GM19238 (cell line): ENCODE results near the gene NEK10.
"Not testable (repeated sequence)": the region's sequence is repeated elsewhere in the genome, so short reads cannot be mapped to it uniquely, and the experiment has no call there.

ENCODE experiments used
- DNase-seq: peaks from one replicate; pipeline ENCODE4 v3.0.0; 2011; ENCODE audit warnings: low spot score; ENCODE audit not compliant: insufficient read length

Gene NEK10

DNA sequence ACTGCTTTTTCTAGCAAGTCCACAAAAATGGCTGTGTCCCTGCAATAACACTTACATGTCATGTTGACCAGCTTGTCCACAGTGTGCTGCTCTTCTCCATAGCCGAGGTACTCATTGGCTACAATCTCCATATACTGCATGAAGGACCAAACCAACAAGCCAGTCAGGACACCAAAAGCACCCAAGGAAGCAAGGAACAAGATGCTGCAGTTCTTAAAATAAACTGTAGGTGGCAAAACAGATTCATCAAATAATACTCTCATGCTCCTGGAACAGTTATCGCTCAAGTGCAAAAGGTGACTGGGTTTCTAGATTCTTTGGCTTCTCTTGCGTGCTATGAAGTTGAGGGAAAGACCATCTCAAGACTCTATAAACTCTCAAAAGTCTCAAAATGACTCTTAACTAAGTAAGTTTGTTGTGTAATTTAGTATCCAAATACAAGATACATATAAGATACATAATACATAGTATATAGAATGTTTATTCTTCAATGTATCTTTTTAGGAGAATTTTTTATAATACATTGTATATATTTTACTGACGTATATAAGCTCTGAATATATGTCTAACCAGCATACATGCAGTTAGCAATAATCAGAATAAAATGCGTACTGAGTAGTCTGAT is 57.0 kb downstream of the NEK10 start:
- peak; percentile 18 for DNase-seq

DNA sequence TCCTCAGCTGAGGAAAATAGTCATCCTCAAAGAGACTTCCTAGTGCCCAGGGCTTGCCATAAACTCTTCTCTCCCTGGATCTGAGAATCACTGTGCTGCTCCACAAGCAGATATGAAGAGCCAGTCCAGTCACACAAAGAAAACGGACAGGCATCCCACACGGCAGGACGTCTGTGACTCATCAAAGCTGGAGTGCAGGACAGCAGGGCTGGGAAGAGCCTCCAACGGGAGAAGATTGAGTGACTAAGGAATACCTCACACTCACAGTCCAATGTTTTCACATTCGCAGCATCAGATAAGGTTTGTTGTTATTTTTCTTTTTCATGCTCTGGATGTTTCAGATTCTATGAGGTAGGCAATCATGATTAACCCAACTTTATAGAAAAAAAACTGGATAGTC is 57.8 kb downstream of the NEK10 start:
- no peak for DNase-seq

DNA sequence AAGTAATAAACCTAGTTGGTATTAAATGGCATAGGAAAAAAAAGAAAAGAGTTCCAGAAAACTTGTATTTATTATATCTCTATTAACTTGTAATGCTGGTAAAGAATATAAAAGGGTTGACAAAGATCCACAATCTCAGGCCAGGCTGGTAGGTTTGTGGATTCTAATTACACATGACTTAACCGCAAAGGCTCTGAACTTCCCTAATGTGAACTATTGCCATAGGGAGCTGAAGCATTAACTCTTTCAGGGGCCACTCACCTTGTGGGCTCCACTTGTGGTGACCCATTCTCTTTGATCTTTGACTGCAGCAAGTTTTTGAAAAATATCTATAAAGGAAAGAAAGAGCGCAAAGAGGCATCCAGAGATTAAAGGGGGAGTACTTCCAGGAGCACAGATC is 58.5 kb downstream of the NEK10 start:
- no peak for DNase-seq

DNA sequence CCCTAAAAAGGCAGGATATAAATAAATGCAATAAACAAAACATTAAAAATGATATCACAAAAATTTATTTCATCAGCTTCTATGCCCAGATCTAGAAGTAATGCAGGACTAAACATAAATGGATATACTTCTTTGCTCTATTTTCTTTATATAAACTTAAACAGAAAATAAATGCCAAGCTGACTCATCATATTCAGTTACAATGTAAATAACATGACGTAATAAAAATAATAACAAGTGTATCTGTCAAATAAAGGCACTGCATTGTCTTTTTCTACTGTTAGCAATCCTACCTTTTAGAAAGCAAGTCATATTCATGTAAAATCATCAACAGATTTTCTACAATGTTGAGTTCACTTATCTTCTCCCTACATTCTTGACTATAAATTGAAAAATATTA is 61.6 kb downstream of the NEK10 start:
- DNase-seq: no peak

DNA sequence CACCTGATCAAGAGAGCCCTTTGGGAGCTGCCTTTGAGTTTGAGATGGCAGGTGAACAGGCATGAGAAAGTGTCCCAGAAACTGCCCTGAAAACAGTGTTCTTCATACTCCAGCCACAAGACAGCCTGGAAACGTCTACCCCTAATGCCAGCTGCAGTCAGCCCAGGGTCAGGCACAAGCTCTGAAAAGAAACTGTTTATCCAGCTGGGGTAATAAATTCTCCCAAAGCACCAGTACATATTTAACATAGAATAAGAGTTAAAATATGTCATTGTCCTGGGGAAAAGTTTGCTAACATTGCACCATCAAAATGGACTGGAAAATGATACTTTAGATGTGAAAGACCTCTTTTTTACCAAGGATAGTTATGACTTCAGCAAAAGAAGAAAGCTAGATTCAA is 66.3 kb downstream of the NEK10 start:
- no peak for DNase-seq

GRCh38 chr3:27298981-27299380 is 70.2 kb downstream of the NEK10 start:
- DNase-seq: not testable (repeated sequence)

DNA sequence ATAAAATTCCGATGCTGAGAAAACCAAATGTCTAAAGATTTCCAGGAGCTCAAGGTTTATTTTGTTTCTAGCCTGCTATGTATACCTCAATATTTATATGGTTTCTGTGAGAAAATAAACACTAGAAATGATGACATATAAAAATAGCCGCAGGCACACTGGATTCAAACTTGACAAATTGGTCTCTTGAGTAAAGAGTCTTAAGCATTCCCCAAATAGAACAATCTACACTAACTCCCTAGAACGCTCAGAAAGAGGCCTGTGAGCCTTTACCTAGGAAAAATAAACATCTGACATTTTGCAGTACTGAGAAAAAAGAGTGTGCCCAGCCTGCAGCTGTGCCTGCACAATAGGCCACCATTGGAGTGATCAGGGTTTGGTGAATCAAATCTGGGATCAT is 75.2 kb downstream of the NEK10 start:
- no peak for DNase-seq

DNA sequence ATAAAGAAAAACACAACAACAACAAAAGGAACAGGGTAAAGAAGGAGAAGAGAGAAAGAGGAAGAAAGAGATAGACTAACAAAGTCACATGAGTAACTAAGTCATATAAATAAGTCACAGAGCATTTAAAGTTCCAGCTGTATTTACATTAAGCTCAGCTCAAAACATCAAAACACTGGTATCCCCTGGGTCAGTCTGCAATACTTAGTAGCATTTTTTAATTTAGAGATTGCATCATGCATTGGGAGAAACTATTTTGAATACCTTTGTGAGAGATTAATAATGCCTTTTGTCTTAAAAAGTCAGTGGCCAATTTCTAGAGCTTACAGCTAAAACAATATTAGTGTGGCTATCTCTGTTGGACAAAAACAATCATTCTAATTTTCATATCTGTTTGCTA is 78.4 kb downstream of the NEK10 start:
- DNase-seq: no peak

GRCh38 chr3:27289769-27290413 is 79.3 kb downstream of the NEK10 start:
- DNase-seq: no peak

GRCh38 chr3:27287052-27287451 is 82.1 kb downstream of the NEK10 start:
- no peak for DNase-seq

DNA sequence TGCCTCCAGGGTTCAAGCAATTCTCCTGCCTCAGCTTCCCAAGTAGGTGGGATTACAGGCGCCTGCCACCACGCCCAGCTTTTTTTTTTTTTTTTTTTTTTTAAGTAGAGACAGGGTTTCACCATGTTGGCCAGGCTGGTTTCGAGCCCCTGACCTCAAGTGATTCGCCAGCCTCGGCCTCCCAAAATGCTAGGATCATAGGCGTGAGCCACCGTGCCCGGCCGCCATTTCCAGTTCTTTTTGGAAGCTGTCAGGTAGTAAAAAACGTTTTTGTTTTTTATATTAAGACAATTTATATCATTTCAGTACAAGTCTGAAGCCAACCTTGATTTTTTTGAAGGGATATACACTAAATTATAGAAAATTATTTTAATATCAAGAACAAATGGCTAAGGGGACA is 82.7 kb downstream of the NEK10 start:
- DNase-seq: not testable (repeated sequence)

DNA sequence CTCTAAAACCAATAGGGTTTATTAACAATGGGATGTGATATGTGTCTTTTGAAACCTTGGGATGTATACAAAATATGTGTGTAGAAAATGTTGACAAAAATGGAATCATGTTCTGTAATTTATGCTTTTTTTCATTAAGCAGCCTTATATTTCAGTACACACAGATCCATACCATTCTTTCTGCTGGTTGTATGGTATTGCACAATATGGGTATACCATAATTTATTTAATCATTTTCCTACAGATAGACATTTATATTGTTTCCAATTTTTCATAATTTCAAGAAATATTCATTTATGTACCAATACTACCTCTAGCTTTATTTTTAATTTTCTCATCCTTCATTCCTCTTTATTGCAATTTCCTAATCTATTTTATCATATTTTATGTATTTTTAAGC is 83.5 kb downstream of the NEK10 start:
- DNase-seq: no peak

GRCh38 chr3:27281671-27282150 is 87.5 kb downstream of the NEK10 start:
- no peak for DNase-seq

- no peak for DNase-seq
Measured at GRCh38 chr3:27279123-27279522, 90.1 kb downstream of the NEK10 start.

DNA sequence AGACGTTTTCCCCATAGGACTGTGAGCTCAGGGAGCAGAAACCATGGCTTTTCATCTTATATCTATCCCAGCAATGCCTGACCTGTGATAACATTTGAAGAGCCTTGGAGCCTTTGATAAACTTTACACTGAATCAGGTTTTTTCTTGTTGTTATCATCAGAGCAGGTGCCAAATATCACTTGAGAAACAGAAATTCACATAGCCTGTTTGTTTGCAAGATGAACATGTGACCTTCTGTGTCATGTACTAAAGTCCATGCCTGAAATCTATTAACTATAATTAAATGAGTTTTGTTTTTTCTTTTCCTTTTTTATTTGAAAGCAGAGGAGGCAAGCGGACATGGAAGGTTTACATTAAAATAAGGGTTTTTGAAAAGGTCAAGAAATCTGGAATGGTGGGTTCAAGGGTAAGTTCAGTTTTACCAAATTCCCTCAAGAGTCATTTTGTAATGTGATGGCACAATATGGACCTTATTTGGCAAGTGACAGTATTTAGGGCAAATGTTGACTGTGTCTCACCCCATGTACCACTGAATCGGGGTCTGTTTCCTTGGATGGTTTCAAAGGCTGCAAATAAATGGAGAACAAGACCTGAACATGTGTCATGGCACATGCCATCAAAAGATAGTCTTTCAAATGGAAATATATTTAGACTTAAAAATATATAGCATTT is 90.7 kb downstream of the NEK10 start:
- no peak for DNase-seq

- no peak for DNase-seq
Measured at GRCh38 chr3:27275441-27275990, 93.7 kb downstream of the NEK10 start.

DNA sequence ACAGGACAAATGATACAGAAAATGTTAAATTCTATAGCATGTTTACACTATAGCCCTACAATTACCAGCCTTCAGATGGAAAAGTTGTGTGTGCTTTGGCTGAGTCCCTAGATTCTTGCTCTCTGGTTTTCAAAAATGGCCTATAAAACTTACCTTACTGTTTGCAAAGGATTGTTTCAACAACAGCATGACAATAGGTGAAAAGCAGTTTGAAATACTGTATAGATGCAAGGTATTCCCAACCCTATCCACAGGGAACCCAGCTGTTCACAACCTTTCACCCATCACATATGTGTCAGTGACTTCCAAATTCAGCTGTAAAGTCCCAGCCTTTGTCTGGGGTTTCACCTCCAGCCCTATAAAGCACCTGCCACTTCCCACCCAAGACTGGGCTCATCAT is 97.3 kb downstream of the NEK10 start:
- DNase-seq: no peak

DNA sequence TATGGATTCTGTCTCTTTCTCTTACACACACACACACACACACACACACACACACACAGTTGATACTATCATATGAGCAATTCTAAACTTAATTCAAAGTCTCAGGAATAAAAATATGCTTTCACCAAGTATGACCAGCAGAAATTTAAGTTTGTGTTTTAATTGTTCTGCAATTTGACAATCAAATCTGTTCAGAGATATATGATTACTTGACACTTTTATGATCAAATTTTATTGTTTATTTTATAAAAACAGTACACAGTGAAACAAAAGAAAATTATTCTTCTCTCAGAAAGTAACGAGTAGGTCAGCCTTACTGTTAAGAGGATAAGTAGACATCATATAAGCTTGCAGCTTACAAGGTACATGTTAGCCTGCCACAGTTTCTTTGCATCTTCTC is 114.3 kb downstream of the NEK10 start:
- no peak for DNase-seq

DNA sequence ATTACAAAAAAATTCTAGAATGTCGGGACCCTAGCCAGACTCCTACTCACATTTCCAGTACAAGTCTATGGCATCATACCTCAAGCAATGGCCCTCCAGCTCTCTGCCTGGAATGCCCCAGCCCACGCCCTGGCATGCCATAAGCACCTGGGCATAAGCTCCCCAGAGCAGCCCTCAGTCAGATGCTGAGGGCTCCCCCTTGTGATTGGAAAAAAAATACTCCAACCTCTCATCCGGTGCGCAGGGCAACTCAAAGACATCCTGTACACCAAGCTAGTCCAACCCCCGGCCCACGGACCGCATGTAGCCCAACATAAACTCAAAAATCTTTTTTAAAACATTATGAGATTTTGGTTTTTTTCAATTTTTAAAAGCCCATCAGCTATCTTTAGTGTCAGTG is 115.4 kb downstream of the NEK10 start:
- DNase-seq: peak; percentile 10

DNA sequence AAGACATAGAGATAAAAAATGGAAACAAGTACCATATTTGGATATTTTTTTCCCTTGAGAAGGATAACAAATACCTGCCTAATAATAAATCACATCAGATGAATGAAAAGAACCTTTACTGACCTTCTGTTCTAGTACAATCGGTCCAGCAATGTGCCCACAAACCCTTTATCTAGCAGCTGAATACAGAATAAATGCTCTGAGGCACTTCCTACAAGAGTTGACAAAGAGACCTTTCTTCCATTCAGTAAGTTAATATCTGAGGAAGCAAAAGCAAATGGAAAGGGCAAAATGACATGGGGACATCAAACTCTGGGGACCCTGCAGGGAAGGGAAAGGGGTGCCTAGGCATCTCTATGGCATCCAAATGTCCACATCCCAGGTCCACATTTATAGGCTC is 115.8 kb downstream of the NEK10 start:
- DNase-seq: no peak

- no peak for DNase-seq
Measured at GRCh38 chr3:27252646-27253045, 116.5 kb downstream of the NEK10 start.

DNA sequence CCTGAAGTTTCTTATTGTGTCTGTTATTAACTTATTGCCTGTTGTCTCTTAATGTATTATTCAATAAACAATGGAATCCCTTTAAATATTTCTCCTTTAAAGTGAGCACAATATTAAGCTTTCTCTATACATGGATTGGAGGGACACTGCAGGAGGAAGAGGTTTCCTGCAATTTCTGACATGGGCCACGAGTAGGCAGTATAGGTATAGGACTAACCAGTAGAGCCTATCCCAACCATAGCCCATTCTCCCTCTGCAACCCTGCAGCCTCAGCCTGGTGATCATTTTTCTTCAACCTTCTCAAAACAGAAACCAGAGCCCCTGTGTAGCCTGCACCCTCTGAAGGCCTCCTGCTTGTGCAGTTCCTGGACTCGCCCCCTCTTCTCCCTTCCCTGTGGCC is 124.8 kb downstream of the NEK10 start:
- no peak for DNase-seq

- DNase-seq: no peak
Measured at GRCh38 chr3:27239951-27240350, 129.2 kb downstream of the NEK10 start.
